AG10803 (cell line): ENCODE data around the gene PPP2R1B.

ENCODE experiments used
- DNase-seq: peaks from one replicate; pipeline ENCODE4 v3.0.0; 2010; ENCODE audit warnings: low read depth
- H3K4me3 ChIP-seq: 2 replicates; pipeline ENCODE4 v1.5.1; 2011; ENCODE audit warnings: mild to moderate bottlenecking, low read length, control low read depth
- CTCF ChIP-seq: conservative IDR thresholded peaks from 2 replicates; pipeline ENCODE4 v1.5.1; 2011; ENCODE audit warnings: mild to moderate bottlenecking, low read length, control low read depth, inconsistent platforms

PPP2R1B gene

DNA sequence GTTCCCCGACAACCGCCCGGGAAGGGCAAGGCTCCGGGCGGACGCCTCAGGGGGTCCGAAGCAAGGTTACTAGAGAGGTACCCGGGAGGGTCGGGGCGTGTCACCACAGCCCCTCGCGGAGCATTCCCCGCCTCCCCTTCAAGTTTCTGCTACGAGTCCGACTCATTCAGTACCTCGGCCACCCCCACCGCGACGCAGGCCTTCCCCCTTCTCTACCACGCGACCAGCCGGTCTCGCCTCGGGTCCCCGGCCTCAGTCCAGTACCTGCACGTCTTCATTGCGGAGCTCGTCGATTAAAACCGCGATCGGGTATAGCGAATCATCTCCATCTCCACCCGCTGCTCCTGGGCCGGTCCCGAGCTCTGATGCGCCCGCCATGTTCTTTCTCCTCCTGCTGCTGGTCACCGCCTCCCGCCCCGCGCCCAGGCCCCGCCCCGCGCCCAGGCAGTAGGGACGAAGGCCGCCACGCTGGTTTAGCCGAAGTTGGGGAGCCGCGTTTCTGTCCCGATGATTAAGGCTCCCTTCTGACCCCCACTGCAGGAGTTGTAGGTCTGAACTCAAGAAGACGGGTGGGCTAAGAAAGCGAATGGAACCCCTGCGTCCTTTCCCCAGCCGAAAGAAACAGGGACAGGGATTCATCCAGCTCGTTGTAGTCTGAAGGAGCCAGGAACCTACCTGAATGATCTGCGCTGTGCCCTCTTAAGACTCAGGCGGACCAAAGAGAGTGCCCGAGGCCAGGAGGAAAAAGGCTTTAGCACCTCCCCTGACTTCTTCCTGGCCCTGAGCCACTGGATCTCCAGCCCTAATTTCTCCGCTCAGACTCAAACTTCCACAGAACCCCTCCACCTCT is at the start of gene PPP2R1B:
PPP2R1B (minus strand) TSS at position 406 of the 850 bp plus-strand sequence; CDS start at position 378, 28 bp downstream.
- peak; percentile 54 for DNase-seq
- TF ChIP-seq CTCF, result no peak
- H3K4me3 ChIP-seq, result peak within 1 kb of the TSS; percentile 89

DNA sequence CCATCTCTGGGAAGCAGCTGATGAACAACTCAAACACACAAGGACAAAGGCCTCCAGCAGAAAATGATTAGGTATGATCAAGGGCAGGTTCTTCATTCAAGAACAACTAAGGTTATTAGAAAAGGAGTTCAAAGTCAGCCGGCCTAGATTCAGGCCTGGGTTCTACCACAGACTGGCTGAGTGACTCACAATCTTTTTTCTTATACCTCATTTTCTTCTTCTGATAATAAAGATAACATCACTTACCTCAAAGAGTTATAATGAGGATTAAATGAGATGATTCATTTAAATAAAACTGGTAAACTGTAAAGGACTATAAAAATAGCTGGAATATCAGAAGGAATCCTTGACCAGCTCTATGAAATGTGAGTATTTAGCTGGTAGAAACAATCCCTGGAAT is 49.3 kb upstream of the PPP2R1B start:
- H3K4me3 ChIP-seq, result no peak overlapping the region
- no peak for TF ChIP-seq CTCF
- DNase-seq, result no peak

DNA sequence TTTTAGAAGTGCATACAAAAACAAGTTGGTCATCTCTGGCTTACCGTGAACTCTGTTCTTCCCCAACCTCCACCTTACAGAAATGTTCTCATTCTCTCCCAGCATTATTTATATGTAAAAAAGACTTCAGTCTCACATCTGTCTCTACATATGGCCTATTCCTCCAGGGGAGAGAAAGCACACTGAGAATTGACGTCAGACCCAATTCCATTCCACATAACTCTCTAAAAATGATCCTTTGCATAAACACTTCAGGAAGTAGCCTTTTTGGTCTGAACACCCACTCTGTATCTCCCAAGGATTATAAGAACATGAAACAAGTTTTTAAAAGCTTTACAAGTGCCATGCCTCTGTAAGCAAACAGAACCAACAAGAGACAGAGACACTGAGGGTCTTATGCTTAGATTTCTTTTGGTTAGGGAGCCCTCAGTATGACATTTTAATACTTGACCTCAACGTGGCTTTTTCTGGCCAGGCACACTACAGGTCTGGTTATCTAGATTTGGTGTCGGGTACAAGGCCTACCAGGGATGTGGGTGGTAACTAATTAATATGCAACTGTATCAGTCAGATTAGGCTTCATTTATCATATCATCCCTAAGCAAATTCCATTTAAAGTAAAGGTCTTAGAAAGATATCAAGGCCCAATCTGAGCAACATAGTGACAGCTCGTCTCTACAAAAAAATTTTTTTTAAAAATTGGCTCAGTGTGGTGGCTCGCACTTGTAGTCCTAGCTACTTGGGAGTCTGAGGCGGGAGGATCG is 48.5 kb upstream of the PPP2R1B start:
- DNase-seq, result peak; percentile 60
- no peak for TF ChIP-seq CTCF
- no peak overlapping the region for H3K4me3 ChIP-seq

- no peak for TF ChIP-seq CTCF
- H3K4me3 ChIP-seq, result no peak overlapping the region
- no peak for DNase-seq
Measured at GRCh38 chr11:111814106-111814505, 47.9 kb upstream of the PPP2R1B start.

DNA sequence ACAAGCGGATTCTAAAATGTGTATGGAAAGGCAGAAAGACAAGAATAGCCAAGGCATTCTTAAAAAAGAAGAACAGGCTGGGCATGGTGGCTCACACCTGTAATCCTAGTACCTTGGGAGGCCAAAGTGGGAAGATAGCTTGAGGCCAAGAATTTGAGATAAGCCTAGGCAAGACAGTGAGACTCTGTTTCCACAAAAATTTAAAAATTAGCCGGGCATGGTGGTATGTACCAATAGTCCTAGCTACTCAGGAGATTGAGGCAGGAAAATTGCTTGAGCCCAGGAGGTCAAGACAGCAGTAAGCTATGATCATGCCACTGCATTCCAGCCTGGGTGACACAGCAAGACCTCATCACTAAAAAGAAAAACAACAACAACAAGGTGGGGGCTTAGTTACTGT is 46.0 kb upstream of the PPP2R1B start:
- no peak for TF ChIP-seq CTCF
- H3K4me3 ChIP-seq, result no peak overlapping the region
- DNase-seq, result no peak

DNA sequence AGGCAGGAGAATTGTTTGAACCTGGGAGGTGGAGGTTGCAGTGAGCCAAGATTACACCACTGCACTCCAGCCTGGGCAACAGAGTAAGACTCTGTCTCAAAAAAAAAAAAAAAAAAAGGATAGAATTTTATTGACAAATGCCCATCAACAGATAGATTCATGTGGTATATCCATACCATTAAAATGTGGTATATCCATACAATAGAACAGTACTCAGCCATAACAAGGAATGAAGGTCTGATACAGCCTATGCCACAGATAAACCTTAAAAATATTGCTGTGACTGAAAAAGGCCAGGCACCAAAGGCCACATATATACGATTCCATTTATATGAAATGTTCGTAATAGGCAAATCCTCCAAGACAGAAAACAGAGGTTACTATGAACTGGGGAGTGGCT is 45.3 kb upstream of the PPP2R1B start:
- no peak overlapping the region for H3K4me3 ChIP-seq
- no peak for DNase-seq
- no peak for TF ChIP-seq CTCF
